Prostate gland (tissue), 2 donors: ENCODE data around the gene PGBD2.

Experiments used
- CTCF ChIP-seq, 4 experiments: fragments of 200-600 bp in 2 of 4; fragments of 450-650 bp in 2 of 4; sonication (generic) in 2 of 4; IDR thresholded peaks; 1 replicate in 3 of 4; 2 replicates in 1 of 4; pipeline ENCODE4 v1.5.1; 2016 to 2019; ENCODE audit warnings: antibody characterized with exemption in 4 of 4, mild to moderate bottlenecking in 2 of 4, moderate library complexity in 2 of 4
- POLR2A ChIP-seq: fragments of 450-650 bp; IDR thresholded peaks from one replicate; pipeline ENCODE4 v1.6.1; 2016; ENCODE audit warnings: antibody characterized with exemption, mild to moderate bottlenecking
- POLR2AphosphoS5 ChIP-seq: sonication (generic); formaldehyde crosslinking; IDR thresholded peaks from one replicate; pipeline ENCODE4 v1.6.1; 2017; ENCODE audit warnings: antibody characterized with exemption

- no peak for TF ChIP-seq POLR2A
- no peak for TF ChIP-seq CTCF (IDR thresholded peaks at IDR 0.05)
- no peak for TF ChIP-seq POLR2AphosphoS5
These were observed 48.8 kb upstream of the PGBD2 start for GRCh38 chr1:248857201-248857600.
